ENCODE data around the gene RECK. TPM values are rescaled to one million over a fixed set of nuclear protein-coding genes. Genes with fewer than 3 reads are reported as not detected.

RECK gene
- total RNA-seq, 1 experiment from 2014 or later, result 13.2 TPM

GRCh38 chr9:36136272-36136893 is 99.7 kb downstream of the RECK start, which contains the start of gene GLIPR2:
Gene GLIPR2 (plus strand): TSS chr9:36136733. CDS start chr9:36136779, 46 bp downstream.
- no peak for TF ChIP-seq SIN3A (IDR thresholded peaks at IDR 0.05; ENCODE audit: borderline replicate concordance, insufficient read depth, low read depth, low read length)
- TF ChIP-seq POLR2AphosphoS5 (IDR thresholded peaks at IDR 0.05; ENCODE audit: low read depth, low read length), result no peak
- no peak for TF ChIP-seq CTCF (IDR thresholded peaks at IDR 0.05)
- no peak for TF ChIP-seq REST (IDR thresholded peaks at IDR 0.05; ENCODE audit: insufficient read depth in 1 of 2, low read depth in 2 of 2, low read length in 1 of 2)
- no peak for TF ChIP-seq TCF7L2 (IDR thresholded peaks at IDR 0.05; ENCODE audit: low read depth, low read length)
- BruUV-seq (replicated peaks), result no TSS peak
- Histone ChIP-seq H3K4me1 (ENCODE audit: control insufficient read depth, insufficient read depth, low read length) (peaks cover 10% of the 10 kb centered on the region), H3K9me3 (ENCODE audit: control insufficient read depth, insufficient read depth, low read depth, low read length) (no peaks in the 10 kb centered on the region), H3K27me3 (ENCODE audit: control insufficient read depth, insufficient read depth, low read length) (peaks cover 11% of the 10 kb centered on the region), H3K27ac (ENCODE audit: low read length) (no peak within 1 kb of the TSS), H3K36me3 (ENCODE audit: control insufficient read depth, insufficient read depth, low read length) (no peaks in the 10 kb centered on the region), H3K4me3 (ENCODE audit: low read depth in 2 of 2, low read length in 2 of 2) (peak within 1 kb of the TSS; percentile 49 to 61)
- in situ Hi-C loops (cut with HindIII; ENCODE audit: low pct_unique_long_range_greater_than_20kb, low sequenced_read_pairs), result no loop called here
- POLR2A ChIA-PET, result no interaction called here
- intact Hi-C loops (cut with micrococcal nuclease; ENCODE audit: unreplicated experiment), result no loop called here
- CTCF ChIA-PET, result interaction anchor here (0.8 kb wide), 1 partner anchor 30 kb away, joined by 3 read pairs; no protein-coding TSS in a partner anchor
- no peak for DNase-seq (ENCODE audit: low read depth, low spot score)
- ATAC-seq, result peak; percentile 91

GRCh38 chr9:36136894-36137391 is 100.2 kb downstream of the RECK start:
- no peaks in the 10 kb centered on the region for H3K9me3 ChIP-seq (ENCODE audit: control insufficient read depth, insufficient read depth, low read depth, low read length)
- no peaks in the 10 kb centered on the region for H3K36me3 ChIP-seq (ENCODE audit: control insufficient read depth, insufficient read depth, low read length)
- H3K27ac ChIP-seq (ENCODE audit: low read length), result no peak overlapping the region
- TF ChIP-seq TCF7L2 (IDR thresholded peaks at IDR 0.05; ENCODE audit: low read depth, low read length), result no peak
- TF ChIP-seq REST (IDR thresholded peaks at IDR 0.05; ENCODE audit: insufficient read depth in 1 of 2, low read depth in 2 of 2, low read length in 1 of 2), result no peak
- TF ChIP-seq SIN3A (IDR thresholded peaks at IDR 0.05; ENCODE audit: borderline replicate concordance, insufficient read depth, low read depth, low read length), result no peak
- TF ChIP-seq POLR2AphosphoS5 (IDR thresholded peaks at IDR 0.05; ENCODE audit: low read depth, low read length), result no peak
- TF ChIP-seq CTCF (IDR thresholded peaks at IDR 0.05), result no peak
- in situ Hi-C loops (cut with HindIII; ENCODE audit: low pct_unique_long_range_greater_than_20kb, low sequenced_read_pairs), result no loop called here
- peaks cover 10% of the 10 kb centered on the region for H3K4me1 ChIP-seq (ENCODE audit: control insufficient read depth, insufficient read depth, low read length)
- intact Hi-C loops (cut with micrococcal nuclease; ENCODE audit: unreplicated experiment), result no loop called here
- ATAC-seq (peak; percentile 18), DNase-seq (ENCODE audit: low read depth, low spot score) (no peak)
- ChIA-PET POLR2A (no interaction called here), CTCF (interaction anchor here (0.8 kb wide), 1 partner anchor 30 kb away, joined by 3 read pairs; no protein-coding TSS in a partner anchor)
- peak overlapping the region; percentile 49 to 61 for H3K4me3 ChIP-seq (ENCODE audit: low read depth in 2 of 2, low read length in 2 of 2)
- no TSS peak for BruUV-seq (replicated peaks)
- H3K27me3 ChIP-seq (ENCODE audit: control insufficient read depth, insufficient read depth, low read length), result peaks cover 11% of the 10 kb centered on the region
